NCI-H187 (cell line): Measurements from ENCODE around the gene RNF212.

ENCODE experiments used
- DNase-seq, 2 experiments: peaks; one replicate each; lab custom pipeline; 2025; lab: John Stamatoyannopoulos, UW

Gene RNF212

GRCh38 chr4:1090465-1091440 is 22.6 kb downstream of the RNF212 start:
- DNase-seq: no peak

- no peak for DNase-seq
These were observed 23.3 kb downstream of the RNF212 start for GRCh38 chr4:1090036-1090435.

GRCh38 chr4:1087371-1087770 is 26.0 kb downstream of the RNF212 start:
- DNase-seq: no peak

- no peak for DNase-seq
These were observed 27.4 kb downstream of the RNF212 start for GRCh38 chr4:1086011-1086410.

- DNase-seq: no peak
These were observed 28.0 kb downstream of the RNF212 start for GRCh38 chr4:1085404-1085799.

- DNase-seq: no peak
These were observed 28.5 kb downstream of the RNF212 start for GRCh38 chr4:1084796-1085403.

GRCh38 chr4:1084394-1084793 is 29.0 kb downstream of the RNF212 start:
- DNase-seq: no peak

GRCh38 chr4:1082215-1083182 is 30.9 kb downstream of the RNF212 start:
- DNase-seq: no peak

- DNase-seq: no peak
These were observed 31.7 kb downstream of the RNF212 start for GRCh38 chr4:1081689-1082040.

- DNase-seq: no peak
These were observed 32.2 kb downstream of the RNF212 start for GRCh38 chr4:1080961-1081688.

GRCh38 chr4:1080432-1080831 is 32.9 kb downstream of the RNF212 start:
- DNase-seq: no peak

GRCh38 chr4:1079711-1080265 is 33.6 kb downstream of the RNF212 start:
- DNase-seq: no peak

GRCh38 chr4:1078490-1078889 is 34.9 kb downstream of the RNF212 start:
- no peak for DNase-seq

GRCh38 chr4:1077711-1078477 is 35.5 kb downstream of the RNF212 start:
- no peak for DNase-seq

GRCh38 chr4:1075809-1076699 is 37.3 kb downstream of the RNF212 start:
- no peak for DNase-seq

GRCh38 chr4:1075225-1075624 is 38.1 kb downstream of the RNF212 start:
- no peak for DNase-seq

- no peak for DNase-seq
These were observed 39.3 kb downstream of the RNF212 start for GRCh38 chr4:1074077-1074476.

GRCh38 chr4:1072830-1073446 is 40.4 kb downstream of the RNF212 start:
- DNase-seq: no peak

GRCh38 chr4:1069394-1069793 is 44.0 kb downstream of the RNF212 start:
- DNase-seq: no peak
